HEK293 (cell line): ENCODE results near the gene JMJD6.
A peak's percentile ranks its signal among the peaks of the same experiment; 100 is the strongest.

Experiments
- ELK4 ChIP-seq: IDR thresholded peaks from 2 replicates; pipeline ENCODE4 v1.6.1; 2011; ENCODE audit warnings: mild to moderate bottlenecking, low read depth, low read length, borderline replicate concordance
- GLI2 ChIP-seq: fragments of 450-650 bp; formaldehyde crosslinking; IDR thresholded peaks from 2 replicates; pipeline ENCODE4; 2017; ENCODE audit warnings: missing biosample characterization, missing genetic modification characterization, low read depth, borderline replicate concordance
- KLF17 ChIP-seq: fragments of 450-650 bp; formaldehyde crosslinking; IDR thresholded peaks from 2 replicates; pipeline ENCODE4 v1.5.1; 2016; ENCODE audit warnings: missing biosample characterization, missing genetic modification characterization
- KLF9 ChIP-seq: fragments of 450-650 bp; formaldehyde crosslinking; IDR thresholded peaks from 2 replicates; pipeline ENCODE4 v1.5.1; 2016; ENCODE audit warnings: missing biosample characterization, missing genetic modification characterization, low read depth
- PRDM2 ChIP-seq: fragments of 450-650 bp; formaldehyde crosslinking; IDR thresholded peaks from 2 replicates; pipeline ENCODE4 v1.5.1; 2016; ENCODE audit warnings: missing biosample characterization, missing genetic modification characterization, borderline replicate concordance
- SCRT2 ChIP-seq: fragments of 450-650 bp; formaldehyde crosslinking; IDR thresholded peaks from 2 replicates; pipeline ENCODE4 v1.5.1; 2016; ENCODE audit warnings: missing biosample characterization, missing genetic modification characterization
- YY1 ChIP-seq: fragments of 450-650 bp; formaldehyde crosslinking; IDR thresholded peaks from 2 replicates; pipeline ENCODE4 v1.5.1; 2018; ENCODE audit warnings: missing biosample characterization, missing genetic modification characterization
- ZBTB1 ChIP-seq: fragments of 450-650 bp; formaldehyde crosslinking; IDR thresholded peaks from 2 replicates; pipeline ENCODE4 v1.5.1; 2016; ENCODE audit warnings: missing biosample characterization, missing genetic modification characterization
- ZNF169 ChIP-seq: fragments of 450-650 bp; formaldehyde crosslinking; IDR thresholded peaks from 2 replicates; pipeline ENCODE4 v1.5.1; 2016; ENCODE audit warnings: missing biosample characterization, missing genetic modification characterization
- ZNF239 ChIP-seq: fragments of 450-650 bp; formaldehyde crosslinking; IDR thresholded peaks from 2 replicates; pipeline ENCODE4 v1.5.1; 2016; ENCODE audit warnings: missing biosample characterization, missing genetic modification characterization
- ZNF280C ChIP-seq: fragments of 450-650 bp; formaldehyde crosslinking; IDR thresholded peaks from 2 replicates; pipeline ENCODE4 v1.5.1; 2016; ENCODE audit warnings: missing biosample characterization, missing genetic modification characterization
- ZNF280D ChIP-seq: fragments of 450-650 bp; formaldehyde crosslinking; IDR thresholded peaks from 2 replicates; pipeline ENCODE4 v1.5.1; 2016; ENCODE audit warnings: missing biosample characterization, missing genetic modification characterization
- ZNF324 ChIP-seq: fragments of 450-650 bp; formaldehyde crosslinking; IDR thresholded peaks from 2 replicates; pipeline ENCODE4 v1.5.1; 2016; ENCODE audit warnings: missing biosample characterization, missing genetic modification characterization
- ZNF37A ChIP-seq: fragments of 450-650 bp; IDR thresholded peaks from 2 replicates; pipeline ENCODE4 v1.5.1; 2018; ENCODE audit warnings: missing biosample characterization, missing genetic modification characterization
- ZNF416 ChIP-seq: fragments of 450-650 bp; formaldehyde crosslinking; IDR thresholded peaks from 2 replicates; pipeline ENCODE4 v1.5.1; 2016; ENCODE audit warnings: missing biosample characterization, missing genetic modification characterization
- ZNF501 ChIP-seq: fragments of 450-650 bp; formaldehyde crosslinking; IDR thresholded peaks from 2 replicates; pipeline ENCODE4 v1.5.1; 2016; ENCODE audit warnings: missing biosample characterization, missing genetic modification characterization
- ZNF544 ChIP-seq: fragments of 450-650 bp; formaldehyde crosslinking; IDR thresholded peaks from 2 replicates; pipeline ENCODE4 v1.5.0; 2017; ENCODE audit warnings: missing biosample characterization, missing genetic modification characterization
- ZNF623 ChIP-seq: fragments of 450-650 bp; formaldehyde crosslinking; IDR thresholded peaks from 2 replicates; pipeline ENCODE4 v1.5.1; 2016; ENCODE audit warnings: missing biosample characterization, missing genetic modification characterization
- ZNF777 ChIP-seq: fragments of 450-650 bp; formaldehyde crosslinking; IDR thresholded peaks from 2 replicates; pipeline ENCODE4 v1.5.1; 2017; ENCODE audit warnings: missing biosample characterization, missing genetic modification characterization, borderline replicate concordance

The JMJD6 gene

GRCh38 chr17:76726231-76726775 lies at the start of gene JMJD6 (continued):
- TF ChIP-seq PRDM2 (tag by site-specific recombination) (no peak), ELK4 (no peak), ZNF37A (no peak), KLF9 (tag by site-specific recombination) (peak; percentile 68), ZNF544 (tag by site-specific recombination) (no peak), GLI2 (tag by site-specific recombination) (no peak), ZNF501 (tag by site-specific recombination) (peak; percentile 81; the same call in 1 of the 2 replicates), ZNF280C (tag by site-specific recombination) (no peak), ZBTB1 (0 out of 2 replicates have a peak, but pooled peaks have one; percentile 23), ZNF416 (tag by site-specific recombination) (no peak), ZNF623 (tag by site-specific recombination) (no peak; the same call in 1 of the 2 replicates), SCRT2 (tag by site-specific recombination) (no peak), ZNF169 (tag by site-specific recombination) (no peak), KLF17 (tag by site-specific recombination) (peak; percentile 45; the same call in 1 of the 2 replicates), ZNF239 (tag by site-specific recombination) (no peak), ZNF324 (no peak), YY1 (peak; percentile 68; the same call in 1 of the 2 replicates), ZNF777 (tag by site-specific recombination) (no peak; the same call in 1 of the 2 replicates), ZNF280D (tag by site-specific recombination) (no peak)
